Fibroblast of mammary gland (primary cell): Measurements from ENCODE around the gene RPS6KC1.
"Not testable (repeated sequence)": the region's sequence is repeated elsewhere in the genome, so short reads cannot be mapped to it uniquely, and the experiment has no call there.

Source experiments
- DNase-seq: peaks from one replicate; pipeline ENCODE4 v3.0.0-alpha.2; 2010; ENCODE audit warnings: low read depth
- H3K4me3 ChIP-seq: 2 replicates; pipeline ENCODE4 v1.5.1; 2011; ENCODE audit warnings: low read depth, mild to moderate bottlenecking, low read length, moderate library complexity; ENCODE audit not compliant: control insufficient read depth
- CTCF ChIP-seq: conservative IDR thresholded peaks from 2 replicates; pipeline ENCODE4 v1.5.1; 2011; ENCODE audit warnings: low read depth, low read length, inconsistent platforms; ENCODE audit not compliant: control insufficient read depth, insufficient read depth

The RPS6KC1 gene

GRCh38 chr1:213186168-213186567, 135.1 kb downstream of the RPS6KC1 start:
- TF ChIP-seq CTCF: no peak
- no peak for DNase-seq
- H3K4me3 ChIP-seq: no peak overlapping the region

- no peak overlapping the region for H3K4me3 ChIP-seq
- no peak for TF ChIP-seq CTCF
- DNase-seq: peak; percentile 40
Measured at GRCh38 chr1:213192026-213192425, 141.0 kb downstream of the RPS6KC1 start.

- no peak for DNase-seq
- no peak overlapping the region for H3K4me3 ChIP-seq
- no peak for TF ChIP-seq CTCF
Measured at GRCh38 chr1:213194383-213194782, 143.3 kb downstream of the RPS6KC1 start.

- TF ChIP-seq CTCF: no peak
- H3K4me3 ChIP-seq: no peak overlapping the region
- DNase-seq: no peak
Measured at GRCh38 chr1:213194855-213195254, 143.8 kb downstream of the RPS6KC1 start.

- not testable (repeated sequence) for DNase-seq
Measured at GRCh38 chr1:213196328-213197054, 145.4 kb downstream of the RPS6KC1 start.

GRCh38 chr1:213200630-213201029, 149.6 kb downstream of the RPS6KC1 start:
- H3K4me3 ChIP-seq: no peak overlapping the region
- TF ChIP-seq CTCF: no peak

More at GRCh38 chr1:213196328-213197054, 145.4 kb downstream of the RPS6KC1 start:
- H3K4me3 ChIP-seq: not testable (repeated sequence)

GRCh38 chr1:213201380-213202155, 150.5 kb downstream of the RPS6KC1 start:
- no peak for TF ChIP-seq CTCF
- DNase-seq: peak; percentile 95
- H3K4me3 ChIP-seq: no peak overlapping the region

More at GRCh38 chr1:213200630-213201029, 149.6 kb downstream of the RPS6KC1 start:
- DNase-seq: no peak
